Effector memory CD4-positive, alpha-beta T cell (primary cell): ENCODE measurements around the gene NPEPL1.
"Not testable (repeated sequence)": the region's sequence is repeated elsewhere in the genome, so short reads cannot be mapped to it uniquely, and the experiment has no call there.

Experiments
- DNase-seq, 3 donors: peaks; one replicate each; pipeline ENCODE4 v3.0.0-alpha.2; 2020
- H3K27ac ChIP-seq: 2 replicates; pipeline ENCODE4 v1.7.0; 2013; ENCODE audit warnings: mild to moderate bottlenecking, low read length, moderate library complexity; ENCODE audit not compliant: insufficient read depth, poor library complexity, severe bottlenecking
- H3K27me3 ChIP-seq: replicated peaks from 2 replicates; pipeline ENCODE4 v1.7.0; 2013; ENCODE audit warnings: mild to moderate bottlenecking, low read length; ENCODE audit not compliant: insufficient read depth, control insufficient read depth, poor library complexity, severe bottlenecking
- H3K36me3 ChIP-seq: 2 replicates; pipeline ENCODE4 v1.7.0; 2013; ENCODE audit warnings: mild to moderate bottlenecking, low read length, moderate library complexity; ENCODE audit not compliant: control insufficient read depth, insufficient read depth
- H3K4me1 ChIP-seq: 2 replicates; pipeline ENCODE4 v1.7.0; 2013; ENCODE audit warnings: low read length, mild to moderate bottlenecking; ENCODE audit not compliant: control insufficient read depth, insufficient read depth, poor library complexity, severe bottlenecking
- H3K4me3 ChIP-seq: 2 replicates; pipeline ENCODE4 v1.7.0; 2013; ENCODE audit warnings: low read length, low read depth, mild to moderate bottlenecking; ENCODE audit not compliant: insufficient read depth, poor library complexity, severe bottlenecking
- H3K9me3 ChIP-seq: 2 replicates; pipeline ENCODE4 v1.7.0; 2013; ENCODE audit warnings: mild to moderate bottlenecking, low read length, moderate library complexity; ENCODE audit not compliant: control insufficient read depth

NPEPL1 gene

DNA sequence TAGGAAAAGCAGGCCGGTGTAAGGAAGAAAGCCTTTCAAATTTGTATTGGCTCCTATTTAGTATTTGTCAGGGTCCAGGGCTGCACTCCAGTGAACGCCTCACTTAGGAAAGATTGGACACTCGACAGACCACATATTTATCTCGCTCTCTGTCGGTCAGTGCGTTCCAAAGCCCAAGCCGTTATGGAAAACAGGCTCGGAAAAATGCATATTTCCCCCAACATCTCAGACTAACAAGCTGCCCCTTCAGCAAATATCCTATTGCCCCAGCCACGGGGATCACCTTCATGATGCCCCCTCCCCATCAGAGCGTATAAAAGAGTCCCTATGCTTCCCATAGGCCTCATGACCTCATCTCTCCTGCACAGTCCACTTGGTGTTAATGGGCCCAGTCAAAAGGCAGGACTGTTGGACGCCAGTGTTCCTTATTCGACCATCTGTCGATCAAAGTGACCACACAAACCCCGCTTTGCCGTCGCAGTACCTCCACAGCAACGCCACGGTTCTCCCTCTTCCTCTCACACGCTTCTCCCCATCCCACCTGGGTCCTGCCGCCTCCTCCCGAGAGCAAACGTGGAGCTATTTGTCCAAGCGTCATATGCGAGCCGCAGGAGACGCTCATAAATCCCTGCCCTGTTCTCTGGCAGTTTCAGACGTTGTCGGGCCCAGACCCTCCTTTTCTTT is 63.3 kb downstream of the NPEPL1 start:
- H3K4me1 ChIP-seq: no peaks in the 10 kb centered on the region
- DNase-seq: no peak

DNA sequence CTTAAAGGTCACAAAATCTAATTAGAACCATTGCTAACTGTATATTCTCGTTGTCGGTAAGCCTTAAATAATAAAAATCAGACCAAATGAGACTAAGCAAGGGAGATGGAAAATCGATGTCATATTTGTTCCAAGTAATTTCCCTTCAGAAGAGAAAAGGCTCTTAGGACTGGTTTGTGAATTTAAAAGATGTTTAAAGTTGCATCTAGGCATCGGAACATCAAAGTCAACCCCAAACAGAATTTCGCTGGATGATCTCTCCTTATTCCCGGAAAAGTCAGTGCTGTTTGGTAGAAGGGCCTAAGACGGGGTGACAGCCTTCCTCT is 63.8 kb downstream of the NPEPL1 start:
- Histone ChIP-seq H3K4me1 (no peaks in the 10 kb centered on the region), H3K4me3 (no peak overlapping the region), H3K36me3 (no peaks in the 10 kb centered on the region), H3K9me3 (no peaks in the 10 kb centered on the region), H3K27me3 (no peaks in the 10 kb centered on the region), H3K27ac (no peak overlapping the region)
- no peak for DNase-seq

More for the DNA sequence above, 63.3 kb downstream of the NPEPL1 start:
- Histone ChIP-seq H3K9me3 (no peaks in the 10 kb centered on the region), H3K27me3 (no peaks in the 10 kb centered on the region), H3K36me3 (no peaks in the 10 kb centered on the region), H3K4me3 (no peak overlapping the region), H3K27ac (no peak overlapping the region)

DNA sequence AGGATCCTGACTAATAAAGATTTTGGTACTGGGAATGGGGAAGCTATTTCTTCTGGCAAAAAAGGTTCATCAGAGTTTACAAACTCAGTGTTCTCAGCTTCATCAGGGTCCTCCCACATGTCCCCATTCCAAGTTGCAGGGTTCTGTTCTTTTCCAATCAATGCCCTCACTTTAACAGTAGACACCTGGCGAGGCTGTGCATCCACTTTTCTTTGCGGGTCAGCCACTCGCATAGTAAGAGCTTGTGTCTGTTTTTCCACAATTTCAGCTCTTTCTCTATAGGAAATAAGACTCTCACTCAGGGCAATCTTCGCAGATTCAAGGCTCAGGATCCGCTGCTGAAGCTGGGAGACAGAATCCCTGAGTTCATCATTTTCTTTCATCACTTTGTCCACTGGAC is 65.0 kb downstream of the NPEPL1 start:
- H3K4me3 ChIP-seq, H3K9me3 ChIP-seq: not testable (repeated sequence)

DNA sequence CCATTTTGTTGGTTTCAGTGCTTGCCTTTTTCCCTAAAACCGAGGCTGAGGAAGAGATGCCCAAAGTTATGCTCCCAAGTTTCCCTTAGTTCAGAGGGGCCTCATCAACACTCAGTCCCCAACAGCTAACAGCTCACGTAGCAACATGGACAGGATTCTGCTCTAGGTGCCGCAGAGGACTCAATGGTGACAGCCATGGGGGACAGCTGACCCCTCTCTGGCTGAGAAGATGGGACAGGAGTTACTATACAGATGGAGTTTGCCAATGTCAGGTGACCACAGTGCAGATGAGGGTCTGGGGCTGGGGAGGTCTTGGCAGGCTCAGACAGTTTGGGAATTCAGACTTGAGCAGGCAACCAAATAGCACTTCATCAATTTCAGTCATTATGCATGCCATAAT is 67.3 kb downstream of the NPEPL1 start:
- no peaks in the 10 kb centered on the region for H3K9me3 ChIP-seq
- H3K27ac ChIP-seq: no peak overlapping the region
- DNase-seq: no peak
- no peaks in the 10 kb centered on the region for H3K4me1 ChIP-seq
- H3K27me3 ChIP-seq: no peaks in the 10 kb centered on the region
- H3K4me3 ChIP-seq: no peak overlapping the region
- H3K36me3 ChIP-seq: no peaks in the 10 kb centered on the region

More for the DNA sequence above, 65.0 kb downstream of the NPEPL1 start:
- not testable (repeated sequence) for H3K4me1 ChIP-seq, H3K27ac ChIP-seq, H3K27me3 ChIP-seq, DNase-seq, H3K36me3 ChIP-seq

DNA sequence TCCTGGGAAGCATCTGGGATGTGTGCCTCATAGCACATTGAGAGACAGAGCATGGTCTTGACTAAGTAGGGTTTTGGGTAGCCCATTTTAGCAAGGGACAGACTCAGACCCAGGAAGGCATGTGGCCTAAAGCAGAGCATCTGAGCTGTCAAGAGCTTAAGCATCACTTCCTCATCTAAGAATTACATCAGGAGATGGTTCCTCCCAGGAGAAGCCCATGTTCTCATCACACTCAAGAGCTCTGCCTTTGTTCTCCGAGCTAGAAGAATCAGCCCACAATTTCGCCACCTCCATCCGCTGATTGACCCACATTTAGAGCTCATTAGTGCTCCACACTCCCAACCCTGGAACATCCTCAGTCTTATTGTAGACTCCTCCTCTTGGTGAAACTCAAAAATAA is 68.3 kb downstream of the NPEPL1 start:
- Histone ChIP-seq H3K4me3 (no peak overlapping the region), H3K9me3 (no peaks in the 10 kb centered on the region), H3K27ac (no peak overlapping the region), H3K27me3 (no peaks in the 10 kb centered on the region), H3K4me1 (no peaks in the 10 kb centered on the region), H3K36me3 (no peaks in the 10 kb centered on the region)
- no peak for DNase-seq

GRCh38 chr20:58762120-58762519 is 69.5 kb downstream of the NPEPL1 start:
- no peaks in the 10 kb centered on the region for H3K4me1 ChIP-seq
- DNase-seq: no peak
- H3K27me3 ChIP-seq: no peaks in the 10 kb centered on the region
- H3K9me3 ChIP-seq: no peaks in the 10 kb centered on the region
- no peak overlapping the region for H3K4me3 ChIP-seq
- no peaks in the 10 kb centered on the region for H3K36me3 ChIP-seq
- no peak overlapping the region for H3K27ac ChIP-seq

- H3K36me3 ChIP-seq: no peaks in the 10 kb centered on the region
- no peak overlapping the region for H3K4me3 ChIP-seq
- DNase-seq: no peak
- H3K4me1 ChIP-seq: no peaks in the 10 kb centered on the region
- no peaks in the 10 kb centered on the region for H3K9me3 ChIP-seq
- H3K27ac ChIP-seq: no peak overlapping the region
- no peaks in the 10 kb centered on the region for H3K27me3 ChIP-seq
Measured at GRCh38 chr20:58763076-58763475, 70.5 kb downstream of the NPEPL1 start.
